GM21515 (cell line): ENCODE data around the gene TMEM168.

ENCODE experiments used
- ATAC-seq: cut with Tn5 transposase; IDR thresholded peaks from one replicate; pipeline ENCODE4 v1.9.1; 2021; ENCODE audit not compliant: unreplicated experiment

Gene TMEM168

GRCh38 chr7:112726076-112726475 is 64.1 kb downstream of the TMEM168 start:
- ATAC-seq, result no peak

- no peak for ATAC-seq
These were observed 66.8 kb downstream of the TMEM168 start for GRCh38 chr7:112723416-112723815.

- ATAC-seq, result no peak
These were observed 68.8 kb downstream of the TMEM168 start for GRCh38 chr7:112721366-112721765.

GRCh38 chr7:112715525-112715924 is 74.7 kb downstream of the TMEM168 start:
- no peak for ATAC-seq

GRCh38 chr7:112714917-112715316 is 75.3 kb downstream of the TMEM168 start:
- no peak for ATAC-seq
